Smooth muscle cell (in vitro differentiated cells): Measurements from ENCODE around the gene STAC3. TPM values are rescaled to one million over a fixed set of nuclear protein-coding genes. Genes with fewer than 3 reads are reported as not detected.

ENCODE experiments used
- DNase-seq: peaks from one replicate; lab custom pipeline; 2025; ENCODE audit not compliant: unreplicated experiment; lab: John Stamatoyannopoulos, UW
- H2AFZ ChIP-seq: fragments of 200-600 bp; sonication (generic); 2 replicates; pipeline ENCODE4 v1.6.0; 2016; ENCODE audit warnings: antibody characterized with exemption, low read depth, mild to moderate bottlenecking
- H3F3A ChIP-seq: fragments of 200-600 bp; sonication (generic); 2 replicates; pipeline ENCODE4 v1.6.0; 2017; ENCODE audit warnings: antibody characterized with exemption, low read depth
- H3K27ac ChIP-seq: fragments of 200-600 bp; sonication (generic); 2 replicates; pipeline ENCODE4 v1.5.1; 2016; ENCODE audit warnings: low read depth, mild to moderate bottlenecking
- H3K27me3 ChIP-seq: fragments of 200-600 bp; sonication (generic); 2 replicates; pipeline ENCODE4 v1.6.1; 2016; ENCODE audit warnings: low read depth, mild to moderate bottlenecking
- H3K36me3 ChIP-seq: fragments of 200-600 bp; sonication (generic); 2 replicates; pipeline ENCODE4 v1.5.1; 2016; ENCODE audit warnings: low read depth
- H3K4me1 ChIP-seq: fragments of 200-600 bp; sonication (generic); 2 replicates; pipeline ENCODE4 v1.5.1; 2016; ENCODE audit warnings: low read depth
- H3K4me2 ChIP-seq: fragments of 200-600 bp; sonication (generic); 2 replicates; pipeline ENCODE4 v1.6.0; 2016; ENCODE audit warnings: mild to moderate bottlenecking
- H3K4me3 ChIP-seq: fragments of 200-600 bp; sonication (generic); 2 replicates; pipeline ENCODE4 v1.5.1; 2016; ENCODE audit warnings: mild to moderate bottlenecking
- H3K79me2 ChIP-seq: fragments of 200-600 bp; sonication (generic); 2 replicates; pipeline ENCODE4 v1.6.0; 2016; ENCODE audit warnings: low read depth, mild to moderate bottlenecking
- H3K9ac ChIP-seq: fragments of 200-600 bp; sonication (generic); 2 replicates; pipeline ENCODE4 v1.6.0; 2016; ENCODE audit warnings: low read depth
- H3K9me3 ChIP-seq: fragments of 200-600 bp; sonication (generic); replicated peaks from 2 replicates; pipeline ENCODE4 v1.5.1; 2016; ENCODE audit warnings: low read depth
- H4K20me1 ChIP-seq: fragments of 200-600 bp; sonication (generic); 2 replicates; pipeline ENCODE4 v1.6.0; 2016; ENCODE audit warnings: low read depth
- CTCF ChIP-seq: fragments of 200-600 bp; sonication (generic); IDR thresholded peaks from 2 replicates; pipeline ENCODE4 v1.5.1; 2017; ENCODE audit warnings: borderline replicate concordance, mild to moderate bottlenecking, antibody characterized with exemption; ENCODE audit not compliant: insufficient read depth, poor library complexity, severe bottlenecking
- WGBS: methylation state at CpG from one replicate; pipeline ENCODE4 v1.1.7; 2016; ENCODE audit warnings: low lambda C conversion rate; 5-methylcytosine and 5-hydroxymethylcytosine counted together
- polyA plus RNA-seq: library from polyadenylated mRNA; unstranded; fragments of >200 nt; fragmentation: Nextera tagmentation; extraction: Ambion mirVana; gene quantifications from 2 replicates; pipeline ENCODE4 v1.2.1, GENCODE V29; 2016
- total RNA-seq: library from RNA; depleted of rRNA; stranded (reverse); fragments of >200 nt; gene quantifications from 2 replicates; pipeline ENCODE4 v1.2.3, GENCODE V29; 2014

STAC3 gene
- total and polyA plus RNA-seq, 2 experiments from 2014 or later: 1.4 TPM; not detected in 1

GRCh38 chr12:57212701-57213057 lies 38.3 kb downstream of the STAC3 start:
- Histone ChIP-seq H3K4me1 (peaks cover 11% of the 10 kb centered on the region), H3K4me2 (no peak overlapping the region), H3K79me2 (no peaks in the 10 kb centered on the region), H4K20me1 (peaks cover 67% of the 10 kb centered on the region), H3F3A (peaks cover 22% of the 10 kb centered on the region), H3K36me3 (no peaks in the 10 kb centered on the region), H3K27me3 (peaks cover 29% of the 10 kb centered on the region), H2AFZ (no peak overlapping the region), H3K27ac (no peak overlapping the region), H3K9ac (no peak overlapping the region), H3K9me3 (no peaks in the 10 kb centered on the region), H3K4me3 (no peak overlapping the region)
- 85% methylated on average over 7 of the region's 7 CpGs for WGBS
- no peak for DNase-seq
- TF ChIP-seq CTCF: no peak

GRCh38 chr12:57211791-57212700 lies 38.9 kb downstream of the STAC3 start:
- Histone ChIP-seq H2AFZ (no peak overlapping the region), H3K4me2 (no peak overlapping the region), H3K27me3 (peaks cover 22% of the 10 kb centered on the region), H3K36me3 (no peaks in the 10 kb centered on the region), H3K9ac (no peak overlapping the region), H3K4me1 (peaks cover 6% of the 10 kb centered on the region), H4K20me1 (peaks cover 69% of the 10 kb centered on the region), H3K27ac (peak overlapping the region; percentile 11), H3K4me3 (no peak overlapping the region), H3F3A (peaks cover 22% of the 10 kb centered on the region), H3K79me2 (no peaks in the 10 kb centered on the region), H3K9me3 (no peaks in the 10 kb centered on the region)
- WGBS: 82% methylated on average over 26 of the region's 27 CpGs
- DNase-seq: no peak
- no peak for TF ChIP-seq CTCF

GRCh38 chr12:57210926-57211692 lies 39.9 kb downstream of the STAC3 start:
- peaks cover 74% of the 10 kb centered on the region for H4K20me1 ChIP-seq
- no peaks in the 10 kb centered on the region for H3K4me1 ChIP-seq
- H3K27ac ChIP-seq: no peak overlapping the region
- no peak for DNase-seq
- no peak for TF ChIP-seq CTCF
- H3K4me2 ChIP-seq: no peak overlapping the region
- H3F3A ChIP-seq: peaks cover 22% of the 10 kb centered on the region
- H2AFZ ChIP-seq: no peak overlapping the region
- no peaks in the 10 kb centered on the region for H3K79me2 ChIP-seq
- H3K36me3 ChIP-seq: no peaks in the 10 kb centered on the region
- 95% methylated on average over 16 of the region's 16 CpGs for WGBS
- H3K9me3 ChIP-seq: no peaks in the 10 kb centered on the region
- no peak overlapping the region for H3K4me3 ChIP-seq
- H3K27me3 ChIP-seq: peaks cover 16% of the 10 kb centered on the region
- H3K9ac ChIP-seq: no peak overlapping the region
